ENCODE measurements around the gene LINGO3.
A peak's percentile ranks its signal among the peaks of the same experiment; 100 is the strongest.
"Not testable (repeated sequence)": the region's sequence is repeated elsewhere in the genome, so short reads cannot be mapped to it uniquely, and the experiment has no call there.

The LINGO3 gene

GRCh38 chr19:2353159-2353886 lies 45.4 kb upstream of the LINGO3 start:
- H3K4me3 Mint-ChIP-seq = no peak overlapping the region
- no peak overlapping the region for H3K27ac Mint-ChIP-seq
- H3K9me3 Mint-ChIP-seq = no peaks in the 10 kb centered on the region

GRCh38 chr19:2352121-2352520 lies 44.2 kb upstream of the LINGO3 start:
- TF ChIP-seq CTCF (IDR thresholded peaks at IDR 0.05) = no peak
- H3K27me3 Mint-ChIP-seq (ENCODE audit: low read depth, poor library complexity) = no peaks in the 10 kb centered on the region

More at GRCh38 chr19:2353159-2353886, 45.4 kb upstream of the LINGO3 start:
- Mint-ChIP-seq H3K4me1 (no peaks in the 10 kb centered on the region), H3K36me3 (ENCODE audit: low read depth) (no peaks in the 10 kb centered on the region), H3K27me3 (ENCODE audit: low read depth, poor library complexity) (peaks cover 4% of the 10 kb centered on the region)
- no peak for TF ChIP-seq CTCF (IDR thresholded peaks at IDR 0.05)
- peak; percentile 48 for DNase-seq

GRCh38 chr19:2351591-2351990 lies 43.6 kb upstream of the LINGO3 start:
- Mint-ChIP-seq H3K27me3 (ENCODE audit: low read depth, poor library complexity) (no peaks in the 10 kb centered on the region), H3K36me3 (ENCODE audit: low read depth) (no peaks in the 10 kb centered on the region), H3K4me1 (no peaks in the 10 kb centered on the region), H3K9me3 (no peaks in the 10 kb centered on the region), H3K27ac (no peak overlapping the region), H3K4me3 (no peak overlapping the region)
- no peak for DNase-seq
- TF ChIP-seq CTCF (IDR thresholded peaks at IDR 0.05) = no peak

More at GRCh38 chr19:2352121-2352520, 44.2 kb upstream of the LINGO3 start:
- no peaks in the 10 kb centered on the region for H3K9me3 Mint-ChIP-seq
- H3K4me1 Mint-ChIP-seq = no peaks in the 10 kb centered on the region
- no peak overlapping the region for H3K4me3 Mint-ChIP-seq
- H3K36me3 Mint-ChIP-seq (ENCODE audit: low read depth) = no peaks in the 10 kb centered on the region
- no peak overlapping the region for H3K27ac Mint-ChIP-seq
- no peak for DNase-seq

GRCh38 chr19:2350656-2351055 lies 42.7 kb upstream of the LINGO3 start:
- Mint-ChIP-seq H3K4me3 (no peak overlapping the region), H3K4me1 (peaks cover 4% of the 10 kb centered on the region), H3K27ac (no peak overlapping the region), H3K9me3 (no peaks in the 10 kb centered on the region), H3K27me3 (ENCODE audit: low read depth, poor library complexity) (no peaks in the 10 kb centered on the region), H3K36me3 (ENCODE audit: low read depth) (peaks cover 4% of the 10 kb centered on the region)
- TF ChIP-seq CTCF (IDR thresholded peaks at IDR 0.05) = no peak
- no peak for DNase-seq

- not testable (repeated sequence) for H3K9me3 Mint-ChIP-seq; H3K27ac Mint-ChIP-seq; H3K4me3 Mint-ChIP-seq; H3K4me1 Mint-ChIP-seq; DNase-seq; H3K36me3 Mint-ChIP-seq (ENCODE audit: low read depth); H3K27me3 Mint-ChIP-seq (ENCODE audit: low read depth, poor library complexity)
Observed at GRCh38 chr19:2349818-2350217, 41.9 kb upstream of the LINGO3 start.

- no peak for DNase-seq
- Mint-ChIP-seq H3K9me3 (no peaks in the 10 kb centered on the region), H3K4me3 (no peak overlapping the region), H3K36me3 (ENCODE audit: low read depth) (peaks cover 6% of the 10 kb centered on the region), H3K4me1 (peaks cover 5% of the 10 kb centered on the region), H3K27me3 (ENCODE audit: low read depth, poor library complexity) (no peaks in the 10 kb centered on the region), H3K27ac (no peak overlapping the region)
- no peak for TF ChIP-seq CTCF (IDR thresholded peaks at IDR 0.05)
Observed at GRCh38 chr19:2345794-2346663, 38.1 kb upstream of the LINGO3 start.

All from nephron progenitor cell (in vitro differentiated cells).